GM23248 (cell line): ENCODE results near the gene HOXA1.

ENCODE experiments used
- EZH2 ChIP-seq: fragments of 200-600 bp; sonication (generic); IDR thresholded peaks from 2 replicates; pipeline ENCODE4 v1.6.1; 2018; ENCODE audit warnings: antibody characterized with exemption, mild to moderate bottlenecking; ENCODE audit not compliant: insufficient read depth, poor library complexity, severe bottlenecking
- EZH2phosphoT487 ChIP-seq: fragments of 200-600 bp; sonication (generic); IDR thresholded peaks from 2 replicates; pipeline ENCODE4 v1.6.1; 2018; ENCODE audit warnings: antibody characterized with exemption, moderate library complexity, mild to moderate bottlenecking, low read depth; ENCODE audit not compliant: insufficient read depth

GRCh38 chr7:27109466-27110185, 13.8 kb upstream of the HOXA1 start:
- TF ChIP-seq EZH2, result no peak
- TF ChIP-seq EZH2phosphoT487, result no peak
